PC-9 (cell line): Measurements from ENCODE around the gene CMIP.

Experiments
- EZH2 ChIP-seq: fragments of 200-600 bp; sonication (generic); IDR thresholded peaks from 2 replicates; pipeline ENCODE4 v1.8.0; 2017; ENCODE audit warnings: antibody characterized with exemption, low read depth
- TF ChIP-seq, protein P1 (sequence below): fragments of 200-600 bp; sonication (generic); conservative IDR thresholded peaks from 2 replicates; pipeline ENCODE4 v1.6.1; 2017; ENCODE audit warnings: mixed run types, antibody characterized with exemption, mild to moderate bottlenecking, moderate library complexity

DNA sequence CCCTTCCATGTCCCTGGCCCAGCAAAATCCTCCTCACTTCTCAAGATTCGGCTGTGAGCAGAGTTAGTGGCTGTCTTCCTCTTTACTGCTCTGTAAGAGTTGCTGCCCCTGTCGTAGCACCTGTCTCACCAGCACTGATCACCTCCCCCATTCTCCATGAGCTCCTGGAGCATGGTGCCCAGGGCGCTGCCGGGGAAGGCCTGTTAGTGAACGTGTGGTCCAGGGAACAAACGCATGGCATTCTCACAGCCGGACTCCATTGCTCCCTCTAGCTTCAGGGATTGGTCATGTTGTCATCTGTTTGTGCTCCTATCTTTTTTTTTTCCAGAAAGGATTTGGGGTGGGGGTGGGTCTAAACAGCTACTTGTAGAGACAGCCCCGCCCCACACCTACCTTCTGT is 141.2 kb downstream of the CMIP start:
- TF ChIP-seq, protein P1, sequence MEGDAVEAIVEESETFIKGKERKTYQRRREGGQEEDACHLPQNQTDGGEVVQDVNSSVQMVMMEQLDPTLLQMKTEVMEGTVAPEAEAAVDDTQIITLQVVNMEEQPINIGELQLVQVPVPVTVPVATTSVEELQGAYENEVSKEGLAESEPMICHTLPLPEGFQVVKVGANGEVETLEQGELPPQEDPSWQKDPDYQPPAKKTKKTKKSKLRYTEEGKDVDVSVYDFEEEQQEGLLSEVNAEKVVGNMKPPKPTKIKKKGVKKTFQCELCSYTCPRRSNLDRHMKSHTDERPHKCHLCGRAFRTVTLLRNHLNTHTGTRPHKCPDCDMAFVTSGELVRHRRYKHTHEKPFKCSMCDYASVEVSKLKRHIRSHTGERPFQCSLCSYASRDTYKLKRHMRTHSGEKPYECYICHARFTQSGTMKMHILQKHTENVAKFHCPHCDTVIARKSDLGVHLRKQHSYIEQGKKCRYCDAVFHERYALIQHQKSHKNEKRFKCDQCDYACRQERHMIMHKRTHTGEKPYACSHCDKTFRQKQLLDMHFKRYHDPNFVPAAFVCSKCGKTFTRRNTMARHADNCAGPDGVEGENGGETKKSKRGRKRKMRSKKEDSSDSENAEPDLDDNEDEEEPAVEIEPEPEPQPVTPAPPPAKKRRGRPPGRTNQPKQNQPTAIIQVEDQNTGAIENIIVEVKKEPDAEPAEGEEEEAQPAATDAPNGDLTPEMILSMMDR, result peak; percentile 52
- TF ChIP-seq EZH2, result no peak
